Keratinocyte (primary cell): ENCODE measurements around the gene ATP6V1E1.

Experiments
- CTCF ChIP-seq, 3 experiments: IDR thresholded peaks in 1 of 3; conservative IDR thresholded peaks in 1 of 3; optimal IDR thresholded peaks in 1 of 3; 2 replicates in 2 of 3; 3 replicates in 1 of 3; pipeline versions ENCODE3 to v1.5.1; 2011; ENCODE audit warnings: low read length in 3 of 3, mild to moderate bottlenecking in 3 of 3, moderate library complexity in 2 of 3, control low read depth in 1 of 3, inconsistent platforms in 1 of 3; ENCODE audit not compliant: insufficient read depth in 2 of 3; ENCODE audit errors: extremely low read depth in 1 of 3
- EZH2 ChIP-seq: IDR thresholded peaks from one replicate; pipeline ENCODE4 v1.6.1; 2012; ENCODE audit warnings: inconsistent platforms, mild to moderate bottlenecking, low read length, moderate library complexity

- TF ChIP-seq CTCF (optimal IDR thresholded peaks at IDR 0.05 in 1 of 3, IDR thresholded peaks at IDR 0.05 in 1 of 3, conservative IDR thresholded peaks at IDR 0.05 in 1 of 3; ENCODE audit: extremely low read depth in 1 of 3, insufficient read depth in 2 of 3, low read length in 3 of 3) (no peak), EZH2 (no peak)
Measured at GRCh38 chr22:17587629-17588028, 40.9 kb downstream of the ATP6V1E1 start.
